Measurements from ENCODE around the gene ETFDH.

The ETFDH gene

GRCh38 chr4:158721680-158722079 is 49.6 kb downstream of the ETFDH start:
- DNase-seq (ENCODE audit: extremely low read depth, low read depth): no peak
- no peak for TF ChIP-seq CTCF (IDR thresholded peaks at IDR 0.05; ENCODE audit: low read depth, low read length)

- TF ChIP-seq CTCF (IDR thresholded peaks at IDR 0.05; ENCODE audit: low read depth, low read length): no peak
- DNase-seq (ENCODE audit: extremely low read depth, low read depth): no peak
Observed at GRCh38 chr4:158722291-158722916, 50.3 kb downstream of the ETFDH start.

GRCh38 chr4:158722917-158723793 is 51.1 kb downstream of the ETFDH start, which contains the start of gene PPID:
TSS of gene PPID (minus strand) at chr4:158723396. CDS start at chr4:158723288, 108 bp downstream.
- DNase-seq (ENCODE audit: extremely low read depth, low read depth): peak; percentile 31
- no peak; the same call in 1 of the 2 replicates for TF ChIP-seq CTCF (IDR thresholded peaks at IDR 0.05; ENCODE audit: low read depth, low read length)

GRCh38 chr4:158724637-158725036 is 52.5 kb downstream of the ETFDH start:
- no peak for TF ChIP-seq CTCF (IDR thresholded peaks at IDR 0.05; ENCODE audit: low read depth, low read length)
- DNase-seq (ENCODE audit: extremely low read depth, low read depth): no peak

- TF ChIP-seq CTCF (IDR thresholded peaks at IDR 0.05; ENCODE audit: low read depth, low read length): no peak
- DNase-seq (ENCODE audit: extremely low read depth, low read depth): no peak
Observed at GRCh38 chr4:158726633-158727032, 54.5 kb downstream of the ETFDH start.

- no peak for DNase-seq (ENCODE audit: extremely low read depth, low read depth)
- TF ChIP-seq CTCF (IDR thresholded peaks at IDR 0.05; ENCODE audit: low read depth, low read length): no peak
Observed at GRCh38 chr4:158728236-158728635, 56.1 kb downstream of the ETFDH start.
